IPS-18c (cell line): ENCODE results near the gene ZNF862.
"Not testable (repeated sequence)": the region's sequence is repeated elsewhere in the genome, so short reads cannot be mapped to it uniquely, and the experiment has no call there.

Experiments used
- H3K4me3 ChIP-seq: 2 replicates; pipeline ENCODE4 v1.7.0; 2013; ENCODE audit warnings: low read depth, mild to moderate bottlenecking, low read length, moderate library complexity; ENCODE audit not compliant: insufficient read depth
- H3K9me3 ChIP-seq: one replicate; pipeline ENCODE4 v1.6.1; 2013; ENCODE audit warnings: mild to moderate bottlenecking, low read length, moderate library complexity; ENCODE audit not compliant: control insufficient read depth, insufficient read depth

Gene ZNF862

DNA sequence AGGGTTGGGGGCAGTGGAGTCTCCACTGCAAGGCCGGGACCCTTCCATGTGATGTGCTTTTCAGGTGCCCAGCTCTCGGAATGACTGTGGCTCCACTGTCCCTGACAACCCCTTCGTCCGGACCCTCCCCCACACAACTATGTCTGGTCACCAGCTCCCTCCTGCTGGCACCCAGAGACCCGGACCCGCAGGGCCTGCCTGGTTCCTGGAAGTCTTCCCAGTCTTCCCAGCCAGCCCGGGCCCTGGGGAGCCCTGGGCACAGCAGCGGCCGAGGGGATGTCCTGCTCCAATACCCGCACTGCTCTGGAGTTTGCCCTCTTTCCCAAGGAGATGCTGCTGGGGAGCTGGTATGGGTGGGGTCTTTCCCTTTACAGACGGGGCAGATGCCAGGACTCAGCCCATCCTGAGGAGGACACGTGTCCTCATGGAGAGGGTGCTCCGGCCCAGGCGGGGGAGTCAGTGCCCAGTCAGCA, 41.1 kb downstream of the ZNF862 start:
- Histone ChIP-seq H3K4me3 (no peak overlapping the region), H3K9me3 (no peaks in the 10 kb centered on the region)

DNA sequence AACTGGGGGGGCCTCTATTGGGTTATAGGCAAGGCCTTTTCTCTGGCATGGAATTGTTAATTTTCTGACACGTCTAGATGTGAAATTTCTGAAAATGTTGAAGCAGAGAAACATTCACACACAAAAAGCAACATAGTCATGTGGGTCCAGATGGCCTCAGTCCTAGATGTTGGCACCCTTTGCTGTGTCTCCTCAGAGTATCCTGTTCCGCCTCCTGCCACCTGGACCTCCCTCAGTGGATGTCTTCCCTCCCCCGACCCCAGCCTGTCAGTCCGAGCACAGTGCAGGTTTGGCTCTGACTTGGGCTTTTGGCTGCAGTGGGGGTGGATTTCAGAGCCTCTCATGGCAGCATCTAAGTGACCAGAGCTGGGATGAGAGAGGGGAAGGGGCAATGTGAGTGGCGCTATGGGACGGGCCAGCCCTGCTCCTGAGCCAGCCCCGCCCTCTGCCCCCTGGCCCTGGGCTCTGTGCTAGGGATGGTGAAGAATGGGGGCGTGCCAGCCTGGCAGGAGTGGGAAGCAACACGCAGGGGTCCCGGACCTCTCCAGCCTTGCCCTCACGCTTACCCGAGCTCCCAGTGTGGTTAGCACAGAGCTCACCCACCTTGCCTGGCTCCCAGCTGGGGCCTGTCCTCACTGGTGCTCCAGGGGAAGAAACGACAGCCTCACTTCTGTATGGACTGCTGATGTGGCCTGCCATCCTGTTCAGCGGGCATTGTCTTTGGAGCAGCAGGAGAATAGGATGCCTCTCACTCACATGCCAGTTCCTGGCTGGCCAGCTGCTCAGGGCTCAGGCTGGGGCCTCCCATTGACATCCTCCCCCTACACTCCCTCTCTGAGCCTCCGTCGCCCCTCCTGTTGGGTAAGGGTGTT, 41.8 kb downstream of the ZNF862 start:
- no peak overlapping the region for H3K4me3 ChIP-seq
- H3K9me3 ChIP-seq = no peaks in the 10 kb centered on the region

GRCh38 chr7:149880638-149881311, 42.6 kb downstream of the ZNF862 start:
- Histone ChIP-seq H3K4me3 (no peak overlapping the region), H3K9me3 (no peaks in the 10 kb centered on the region)

- H3K4me3 ChIP-seq = no peak overlapping the region
- no peaks in the 10 kb centered on the region for H3K9me3 ChIP-seq
These were observed 43.4 kb downstream of the ZNF862 start for GRCh38 chr7:149881328-149882247.

GRCh38 chr7:149882248-149883047, 44.3 kb downstream of the ZNF862 start:
- H3K4me3 ChIP-seq = no peak overlapping the region
- no peaks in the 10 kb centered on the region for H3K9me3 ChIP-seq

DNA sequence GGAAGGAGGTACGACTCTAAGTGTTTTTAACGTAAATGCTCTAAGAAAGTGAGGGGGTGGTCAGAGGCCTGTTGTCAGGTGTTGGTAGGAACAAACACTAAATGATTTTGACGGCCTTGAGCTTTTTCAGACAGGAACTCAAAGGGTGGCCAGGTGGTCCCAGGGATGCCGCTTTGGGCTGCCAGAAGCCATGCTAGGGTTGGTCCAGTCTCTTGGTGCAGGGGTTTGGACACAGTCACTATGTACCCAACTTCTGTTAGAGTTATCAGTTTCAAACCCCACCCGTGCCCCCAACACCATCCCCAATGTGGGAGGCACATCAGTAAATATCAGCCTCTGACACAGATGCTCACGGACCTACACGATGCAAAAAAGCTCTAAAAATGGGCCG, 44.9 kb downstream of the ZNF862 start:
- no peak overlapping the region for H3K4me3 ChIP-seq
- H3K9me3 ChIP-seq = no peaks in the 10 kb centered on the region

- H3K9me3 ChIP-seq = no peaks in the 10 kb centered on the region
These were observed 45.3 kb downstream of the ZNF862 start for GRCh38 chr7:149883452-149883861.

GRCh38 chr7:149884016-149884415, 45.8 kb downstream of the ZNF862 start:
- Histone ChIP-seq H3K4me3 (no peak overlapping the region), H3K9me3 (no peaks in the 10 kb centered on the region)

More at GRCh38 chr7:149883452-149883861, 45.3 kb downstream of the ZNF862 start:
- no peak overlapping the region for H3K4me3 ChIP-seq

DNA sequence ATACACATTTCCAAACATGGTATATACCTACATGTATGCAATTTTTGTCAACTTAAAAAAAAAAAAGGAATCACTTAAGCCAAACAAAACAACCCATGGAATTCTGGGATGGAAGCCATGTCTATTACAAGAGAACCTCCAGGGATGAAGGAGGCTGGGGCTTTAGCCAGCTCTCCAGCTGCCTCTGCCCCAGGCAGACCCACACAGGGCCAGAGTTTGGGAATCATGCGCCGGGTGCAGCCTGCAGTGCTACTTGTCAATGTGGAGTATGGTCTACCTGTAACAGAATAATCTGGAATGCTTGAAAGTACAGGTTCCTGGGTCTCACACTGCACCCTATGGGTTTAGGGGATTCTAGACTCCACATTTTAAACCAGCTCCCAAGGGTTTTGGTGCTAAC, 46.4 kb downstream of the ZNF862 start:
- Histone ChIP-seq H3K4me3 (no peak overlapping the region), H3K9me3 (no peaks in the 10 kb centered on the region)

- H3K9me3 ChIP-seq = no peaks in the 10 kb centered on the region
- H3K4me3 ChIP-seq = no peak overlapping the region
These were observed 47.2 kb downstream of the ZNF862 start for GRCh38 chr7:149885191-149886017.

GRCh38 chr7:149886018-149886415, 47.8 kb downstream of the ZNF862 start:
- Histone ChIP-seq H3K9me3 (no peaks in the 10 kb centered on the region), H3K4me3 (no peak overlapping the region)

DNA sequence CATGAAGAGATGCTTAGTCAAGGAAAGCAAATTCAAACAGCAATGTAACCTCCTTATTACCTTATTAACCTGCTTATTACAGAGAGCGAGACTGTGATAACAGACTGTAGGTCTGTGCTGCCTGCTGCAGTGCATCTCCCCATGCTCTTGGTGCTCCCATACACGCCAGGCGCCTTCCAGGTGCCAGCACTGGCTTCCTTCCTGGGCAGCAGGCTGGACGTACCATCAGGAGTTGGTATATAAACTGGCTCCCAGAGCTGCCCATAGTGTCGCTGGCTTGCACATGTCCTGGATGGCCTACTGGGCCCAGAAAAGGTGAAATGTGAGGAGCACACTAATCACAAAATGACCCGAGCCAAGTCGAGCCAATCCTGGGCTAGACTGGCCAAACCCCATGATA, 49.1 kb downstream of the ZNF862 start:
- no peaks in the 10 kb centered on the region for H3K9me3 ChIP-seq
- H3K4me3 ChIP-seq = no peak overlapping the region

- not testable (repeated sequence) for H3K4me3 ChIP-seq
These were observed 52.5 kb downstream of the ZNF862 start for GRCh38 chr7:149890715-149891114.

GRCh38 chr7:149894957-149895356, 56.8 kb downstream of the ZNF862 start:
- not testable (repeated sequence) for H3K4me3 ChIP-seq, H3K9me3 ChIP-seq

More at GRCh38 chr7:149890715-149891114, 52.5 kb downstream of the ZNF862 start:
- H3K9me3 ChIP-seq = not testable (repeated sequence)

- not testable (repeated sequence) for H3K4me3 ChIP-seq, H3K9me3 ChIP-seq
These were observed 69.7 kb downstream of the ZNF862 start for GRCh38 chr7:149907776-149908376.
